ENCODE data around the gene AAK1. TPM values are rescaled to one million over a fixed set of nuclear protein-coding genes. Genes with fewer than 3 reads are reported as not detected.

AAK1 gene
- total and polyA plus RNA-seq, 2 experiments from 2014 or later = 39.0 to 52.4 TPM

- Histone ChIP-seq H3K27ac (ENCODE audit: low read depth) (no peak overlapping the region), H3K79me2 (replicated peaks; ENCODE audit: insufficient read depth) (peaks cover 32% of the 10 kb centered on the region), H3K4me3 (no peak overlapping the region), H2AFZ (no peak overlapping the region), H3K4me2 (no peak overlapping the region), H3K4me1 (ENCODE audit: insufficient read depth) (peaks cover 17% of the 10 kb centered on the region; the same call in 1 of the 2 replicates), H3K27me3 (ENCODE audit: insufficient read depth) (no peaks in the 10 kb centered on the region), H3K9me2 (ENCODE audit: insufficient read depth) (peaks cover 12% of the 10 kb centered on the region; the same call in 1 of the 2 replicates), H4K20me1 (replicated peaks; ENCODE audit: insufficient read depth) (no peaks in the 10 kb centered on the region; the same call in 1 of the 2 replicates), H3F3A (replicated peaks; ENCODE audit: low read depth) (no peaks in the 10 kb centered on the region), H3K36me3 (ENCODE audit: insufficient read depth) (no peaks in the 10 kb centered on the region)
- ATAC-seq (no peak), DNase-seq (ENCODE audit: low spot score) (no peak)
- Mint-ChIP-seq H3K36me3 (ENCODE audit: low read depth) (no peaks in the 10 kb centered on the region), H3K4me3 (no peak overlapping the region), H3K4me1 (peaks cover 46% of the 10 kb centered on the region), H3K27me3 (ENCODE audit: insufficient read depth, low read depth, poor library complexity) (peaks cover 4% of the 10 kb centered on the region), H3K27ac (no peak overlapping the region), H3K9me3 (no peaks in the 10 kb centered on the region)
- TF ChIP-seq POLR2AphosphoS5 (IDR thresholded peaks at IDR 0.05; ENCODE audit: low read depth) (no peak), NANOG (IDR thresholded peaks at IDR 0.05; ENCODE audit: borderline replicate concordance) (no peak), ETS1 (IDR thresholded peaks at IDR 0.05) (no peak), ZNF331 (CRISPR knock-in tag; IDR thresholded peaks at IDR 0.05; ENCODE audit: low read depth) (no peak), EZH2 (IDR thresholded peaks at IDR 0.05; ENCODE audit: low read depth, unreplicated experiment) (no peak), ZNF114 (CRISPR knock-in tag; IDR thresholded peaks at IDR 0.05) (no peak)
- TF ChIP-seq, protein P1, sequence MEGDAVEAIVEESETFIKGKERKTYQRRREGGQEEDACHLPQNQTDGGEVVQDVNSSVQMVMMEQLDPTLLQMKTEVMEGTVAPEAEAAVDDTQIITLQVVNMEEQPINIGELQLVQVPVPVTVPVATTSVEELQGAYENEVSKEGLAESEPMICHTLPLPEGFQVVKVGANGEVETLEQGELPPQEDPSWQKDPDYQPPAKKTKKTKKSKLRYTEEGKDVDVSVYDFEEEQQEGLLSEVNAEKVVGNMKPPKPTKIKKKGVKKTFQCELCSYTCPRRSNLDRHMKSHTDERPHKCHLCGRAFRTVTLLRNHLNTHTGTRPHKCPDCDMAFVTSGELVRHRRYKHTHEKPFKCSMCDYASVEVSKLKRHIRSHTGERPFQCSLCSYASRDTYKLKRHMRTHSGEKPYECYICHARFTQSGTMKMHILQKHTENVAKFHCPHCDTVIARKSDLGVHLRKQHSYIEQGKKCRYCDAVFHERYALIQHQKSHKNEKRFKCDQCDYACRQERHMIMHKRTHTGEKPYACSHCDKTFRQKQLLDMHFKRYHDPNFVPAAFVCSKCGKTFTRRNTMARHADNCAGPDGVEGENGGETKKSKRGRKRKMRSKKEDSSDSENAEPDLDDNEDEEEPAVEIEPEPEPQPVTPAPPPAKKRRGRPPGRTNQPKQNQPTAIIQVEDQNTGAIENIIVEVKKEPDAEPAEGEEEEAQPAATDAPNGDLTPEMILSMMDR (conservative IDR thresholded peaks at IDR 0.05; ENCODE audit: low read depth in 2 of 2) = no peak
These were observed 63.1 kb downstream of the AAK1 start for GRCh38 chr2:69580486-69580885.

- DNase-seq (ENCODE audit: low spot score) (no peak), ATAC-seq (no peak)
- Mint-ChIP-seq H3K27me3 (ENCODE audit: insufficient read depth, low read depth, poor library complexity) (peaks cover 4% of the 10 kb centered on the region), H3K4me3 (no peak overlapping the region), H3K9me3 (no peaks in the 10 kb centered on the region), H3K36me3 (ENCODE audit: low read depth) (no peaks in the 10 kb centered on the region), H3K4me1 (peaks cover 46% of the 10 kb centered on the region), H3K27ac (no peak overlapping the region)
- Histone ChIP-seq H2AFZ (no peak overlapping the region), H3K36me3 (ENCODE audit: insufficient read depth) (no peaks in the 10 kb centered on the region), H3K4me3 (no peak overlapping the region), H3K4me1 (ENCODE audit: insufficient read depth) (peaks cover 17% of the 10 kb centered on the region; the same call in 1 of the 2 replicates), H3K27ac (ENCODE audit: low read depth) (no peak overlapping the region), H3K27me3 (ENCODE audit: insufficient read depth) (no peaks in the 10 kb centered on the region), H3K4me2 (no peak overlapping the region), H3K79me2 (replicated peaks; ENCODE audit: insufficient read depth) (peaks cover 25% of the 10 kb centered on the region), H3K9me2 (ENCODE audit: insufficient read depth) (peaks cover 12% of the 10 kb centered on the region; the same call in 1 of the 2 replicates), H4K20me1 (replicated peaks; ENCODE audit: insufficient read depth) (no peaks in the 10 kb centered on the region; the same call in 1 of the 2 replicates), H3F3A (replicated peaks; ENCODE audit: low read depth) (no peaks in the 10 kb centered on the region)
- TF ChIP-seq, protein P1 (conservative IDR thresholded peaks at IDR 0.05; ENCODE audit: low read depth in 2 of 2) = no peak
These were observed 64.0 kb downstream of the AAK1 start for GRCh38 chr2:69579536-69579935.

Data from GM23338 (cell line).